OCI-LY3 (cell line): ENCODE data around the gene TRIO.

Experiments
- H2AFZ ChIP-seq: fragments of 200-600, 300-600 bp; shearing (Covaris generic); 2 replicates; pipeline ENCODE4 v1.6.0; 2014; ENCODE audit warnings: antibody characterized with exemption, low read depth, low read length
- H3K27ac ChIP-seq: fragments of 200-600, 300-600 bp; sonication (generic); 2 replicates; pipeline ENCODE4 v1.5.1; 2014; ENCODE audit warnings: mild to moderate bottlenecking, low read length, moderate library complexity, mixed read lengths
- H3K27me3 ChIP-seq: fragments of 200-600, 300-600 bp; sonication (generic); 2 replicates; pipeline ENCODE4 v1.6.1; 2014; ENCODE audit warnings: low read depth, low read length, mixed read lengths
- H3K36me3 ChIP-seq: fragments of 200-600, 300-600 bp; sonication (generic); replicated peaks from 2 replicates; pipeline ENCODE3; 2014; ENCODE audit warnings: low read depth, low read length, mixed read lengths
- H3K4me1 ChIP-seq: fragments of 300-600, 200-600 bp; sonication (generic); 2 replicates; pipeline ENCODE4 v1.6.1; 2014; ENCODE audit warnings: low read length, mixed read lengths
- H3K4me2 ChIP-seq: fragments of 200-600, 300-600 bp; sonication (generic); 2 replicates; pipeline ENCODE4 v1.6.1; 2014; ENCODE audit warnings: low read length, mixed read lengths
- H3K4me3 ChIP-seq: fragments of 300-600, 200-600 bp; sonication (generic); 2 replicates; pipeline ENCODE4 v1.5.1; 2014; ENCODE audit warnings: antibody characterized with exemption, mild to moderate bottlenecking, low read length, moderate library complexity
- H3K79me2 ChIP-seq: fragments of 300-600, 200-600 bp; shearing (Covaris generic); 2 replicates; pipeline ENCODE4 v1.6.1; 2014; ENCODE audit warnings: mild to moderate bottlenecking, low read length, mixed read lengths
- H3K9ac ChIP-seq: fragments of 300-600, 200-600 bp; shearing (Covaris generic); 2 replicates; pipeline ENCODE4 v1.6.0; 2014; ENCODE audit warnings: mild to moderate bottlenecking, low read length, moderate library complexity
- H3K9me3 ChIP-seq: fragments of 200-600, 300-600 bp; shearing (Covaris generic); 2 replicates; pipeline ENCODE4 v1.6.1; 2014; ENCODE audit warnings: low read length, mixed read lengths; ENCODE audit not compliant: insufficient read depth
- H4K20me1 ChIP-seq: fragments of 200-600, 300-600 bp; sonication (generic); 2 replicates; pipeline ENCODE4 v1.6.1; 2016; ENCODE audit warnings: low read length, mixed read lengths; ENCODE audit not compliant: insufficient read depth
- EZH2phosphoT487 ChIP-seq: fragments of 200-600 bp; shearing (Covaris generic); IDR thresholded peaks from 2 replicates; pipeline ENCODE4 v1.6.1; 2018; ENCODE audit warnings: antibody characterized with exemption, mixed run types, low read depth
- TF ChIP-seq, protein P1 (sequence below): fragments of 200-600, 300-600 bp; sonication (generic); IDR thresholded peaks from 2 replicates; pipeline ENCODE4 v1.5.1; 2014; ENCODE audit warnings: antibody characterized with exemption, low read length, low read depth

Gene TRIO

DNA sequence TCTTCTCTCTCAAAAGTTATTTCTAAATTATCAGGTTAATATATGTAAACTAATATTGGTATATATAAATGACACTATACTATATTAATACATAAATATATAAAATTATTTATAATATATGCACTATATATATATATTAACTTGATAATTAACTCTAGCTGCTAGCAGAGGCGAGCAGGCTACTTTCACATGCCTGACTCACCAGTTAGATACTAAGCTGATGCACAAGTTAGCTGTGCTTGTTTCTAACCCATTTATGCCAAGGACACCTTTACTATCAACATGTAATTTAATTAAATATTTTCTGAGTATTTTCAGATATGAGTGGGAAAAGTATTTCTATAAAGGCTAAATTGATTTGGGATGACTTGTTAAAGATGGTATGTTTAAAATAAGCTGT is 70.1 kb downstream of the TRIO start:
- Histone ChIP-seq H3K4me3 (no peak overlapping the region), H3K4me2 (no peak overlapping the region), H4K20me1 (no peaks in the 10 kb centered on the region), H3K4me1 (peaks cover 12% of the 10 kb centered on the region), H3K9ac (no peak overlapping the region), H2AFZ (no peak overlapping the region), H3K27me3 (no peaks in the 10 kb centered on the region), H3K36me3 (no peaks in the 10 kb centered on the region), H3K27ac (no peak overlapping the region), H3K79me2 (no peaks in the 10 kb centered on the region), H3K9me3 (no peaks in the 10 kb centered on the region)
- TF ChIP-seq, protein P1, sequence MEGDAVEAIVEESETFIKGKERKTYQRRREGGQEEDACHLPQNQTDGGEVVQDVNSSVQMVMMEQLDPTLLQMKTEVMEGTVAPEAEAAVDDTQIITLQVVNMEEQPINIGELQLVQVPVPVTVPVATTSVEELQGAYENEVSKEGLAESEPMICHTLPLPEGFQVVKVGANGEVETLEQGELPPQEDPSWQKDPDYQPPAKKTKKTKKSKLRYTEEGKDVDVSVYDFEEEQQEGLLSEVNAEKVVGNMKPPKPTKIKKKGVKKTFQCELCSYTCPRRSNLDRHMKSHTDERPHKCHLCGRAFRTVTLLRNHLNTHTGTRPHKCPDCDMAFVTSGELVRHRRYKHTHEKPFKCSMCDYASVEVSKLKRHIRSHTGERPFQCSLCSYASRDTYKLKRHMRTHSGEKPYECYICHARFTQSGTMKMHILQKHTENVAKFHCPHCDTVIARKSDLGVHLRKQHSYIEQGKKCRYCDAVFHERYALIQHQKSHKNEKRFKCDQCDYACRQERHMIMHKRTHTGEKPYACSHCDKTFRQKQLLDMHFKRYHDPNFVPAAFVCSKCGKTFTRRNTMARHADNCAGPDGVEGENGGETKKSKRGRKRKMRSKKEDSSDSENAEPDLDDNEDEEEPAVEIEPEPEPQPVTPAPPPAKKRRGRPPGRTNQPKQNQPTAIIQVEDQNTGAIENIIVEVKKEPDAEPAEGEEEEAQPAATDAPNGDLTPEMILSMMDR, result no peak

DNA sequence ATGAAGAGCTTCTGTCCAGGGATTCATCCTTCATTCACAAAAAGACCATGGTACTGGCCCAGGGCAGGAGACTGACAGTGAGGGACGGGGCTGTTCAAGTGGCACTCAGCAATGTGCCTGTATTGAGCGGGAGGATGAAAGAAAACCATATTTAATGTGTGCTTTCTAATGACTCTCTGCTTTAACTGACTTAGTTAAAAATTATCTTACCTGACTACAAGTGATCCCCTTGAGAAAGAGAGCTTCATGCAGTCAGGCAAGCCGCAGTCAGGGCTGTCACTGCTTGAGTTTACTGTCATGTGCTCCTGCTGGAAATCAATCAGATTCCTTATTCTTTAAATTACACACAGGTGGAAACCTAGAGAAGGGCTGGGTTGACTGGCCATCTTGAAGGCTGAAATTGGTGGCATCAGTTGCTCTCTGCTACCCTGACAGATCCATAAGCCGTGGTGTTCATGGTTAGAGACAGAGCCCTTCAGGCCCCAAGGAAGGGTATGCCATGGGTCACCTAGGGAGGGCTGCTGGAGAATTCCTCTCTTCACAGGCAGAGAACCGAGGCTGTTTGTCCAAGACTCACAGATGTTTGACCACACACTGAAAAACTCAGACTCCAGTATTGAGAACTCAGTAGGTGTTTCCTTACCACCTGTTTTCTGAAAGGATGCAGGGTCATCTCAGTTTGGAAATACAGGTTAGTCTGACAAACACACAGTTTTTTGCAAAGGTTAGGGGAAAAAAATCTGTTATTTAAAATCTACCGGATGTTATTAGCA is 70.9 kb downstream of the TRIO start:
- Histone ChIP-seq H3K4me2 (no peak overlapping the region), H3K27me3 (no peaks in the 10 kb centered on the region), H3K4me1 (peaks cover 6% of the 10 kb centered on the region), H3K4me3 (no peak overlapping the region), H3K79me2 (no peaks in the 10 kb centered on the region), H3K9me3 (no peaks in the 10 kb centered on the region), H3K27ac (no peak overlapping the region), H4K20me1 (no peaks in the 10 kb centered on the region), H3K9ac (no peak overlapping the region), H3K36me3 (no peaks in the 10 kb centered on the region), H2AFZ (no peak overlapping the region)
- no peak for TF ChIP-seq EZH2phosphoT487
- TF ChIP-seq, protein P1, result no peak

DNA sequence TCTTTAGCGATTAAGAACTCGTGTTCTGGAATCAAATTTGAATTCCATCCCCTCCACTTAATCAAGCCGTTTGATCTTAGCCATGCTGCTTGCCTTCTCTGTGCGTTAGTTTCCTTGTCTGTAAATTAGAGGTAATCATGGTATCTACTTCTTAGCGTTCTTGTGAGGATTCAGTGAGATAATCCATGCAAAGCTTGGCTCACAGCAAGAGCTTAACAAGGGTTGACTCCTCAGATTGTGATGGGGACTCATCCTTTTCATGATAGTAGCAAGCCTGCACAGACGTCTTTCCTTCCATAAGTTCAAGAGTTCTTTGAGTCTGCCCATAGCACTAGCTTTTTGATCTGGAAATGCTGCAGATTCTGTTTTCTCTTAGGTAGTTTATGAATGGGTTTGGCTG is 72.8 kb downstream of the TRIO start:
- Histone ChIP-seq H3K4me2 (no peak overlapping the region), H3K36me3 (no peaks in the 10 kb centered on the region), H3K27me3 (no peaks in the 10 kb centered on the region), H3K9ac (no peak overlapping the region), H2AFZ (no peak overlapping the region), H3K27ac (no peak overlapping the region), H3K4me3 (no peak overlapping the region), H3K9me3 (no peaks in the 10 kb centered on the region), H3K79me2 (no peaks in the 10 kb centered on the region), H3K4me1 (peaks cover 3% of the 10 kb centered on the region; the same call in 1 of the 2 replicates), H4K20me1 (no peaks in the 10 kb centered on the region)
- TF ChIP-seq, protein P1, result no peak
- no peak for TF ChIP-seq EZH2phosphoT487

DNA sequence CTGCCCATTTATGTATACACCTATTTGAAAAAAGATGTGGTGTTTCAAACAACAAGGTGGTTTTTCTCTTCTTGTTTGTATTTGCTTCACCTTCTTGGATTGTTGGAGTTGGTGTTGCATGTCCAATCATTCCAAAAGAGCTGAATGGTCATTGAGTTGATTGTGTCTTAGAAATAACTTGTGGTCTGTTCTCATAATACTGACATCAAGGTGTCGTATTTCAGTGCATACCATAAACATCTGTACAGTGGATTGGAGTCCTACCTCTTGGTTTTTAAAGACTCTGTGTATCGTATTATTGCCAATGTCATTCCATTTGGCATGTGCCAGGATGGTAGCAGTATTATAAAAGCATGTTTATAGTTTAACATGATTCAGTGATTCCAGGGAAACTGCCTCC is 73.2 kb downstream of the TRIO start:
- no peak overlapping the region for H3K4me2 ChIP-seq
- no peaks in the 10 kb centered on the region for H3K27me3 ChIP-seq

More for the DNA sequence above, 73.2 kb downstream of the TRIO start:
- Histone ChIP-seq H3K27ac (no peak overlapping the region), H3K9ac (no peak overlapping the region), H3K4me3 (no peak overlapping the region), H2AFZ (no peak overlapping the region), H3K9me3 (no peaks in the 10 kb centered on the region), H3K36me3 (no peaks in the 10 kb centered on the region), H3K79me2 (no peaks in the 10 kb centered on the region), H3K4me1 (peaks cover 3% of the 10 kb centered on the region; the same call in 1 of the 2 replicates), H4K20me1 (no peaks in the 10 kb centered on the region)
- TF ChIP-seq, protein P1, result no peak
- no peak for TF ChIP-seq EZH2phosphoT487
